HL-60 (cell line): ENCODE measurements around the gene CENPP.

ENCODE experiments used
- DNase-seq, 2 experiments: peaks; one replicate each; pipeline ENCODE4 v3.0.0-alpha.2; 2010 to 2020; ENCODE audit warnings: low read depth in 1 of 2, low spot score in 1 of 2
- H3K27ac ChIP-seq: fragments of 250-450 bp; sonication (Bioruptor Pico); replicated peaks from 2 replicates; pipeline ENCODE4 v1.5.1; 2020; ENCODE audit warnings: mild to moderate bottlenecking, moderate library complexity
- H3K27me3 ChIP-seq: fragments of 250-450 bp; sonication (Bioruptor Pico); 2 replicates; pipeline ENCODE4 v1.5.1; 2021; ENCODE audit warnings: mild to moderate bottlenecking, moderate library complexity; ENCODE audit not compliant: insufficient read depth, poor library complexity, severe bottlenecking
- H3K4me3 ChIP-seq: replicated peaks from 2 replicates; pipeline ENCODE4 v1.5.1; 2011; ENCODE audit warnings: mild to moderate bottlenecking, control low read depth, low read length; ENCODE audit not compliant: insufficient read depth
- GABPA ChIP-seq: IDR thresholded peaks from 2 replicates; pipeline ENCODE4 v1.6.1; 2012; ENCODE audit warnings: low read depth
- POLR2AphosphoS5 ChIP-seq: IDR thresholded peaks from 2 replicates; pipeline ENCODE4 v1.6.1; 2012; ENCODE audit warnings: low read depth
- REST ChIP-seq: IDR thresholded peaks from 2 replicates; pipeline ENCODE4 v1.6.1; 2012; ENCODE audit warnings: low read depth; ENCODE audit not compliant: insufficient replicate concordance
- SPI1 ChIP-seq: IDR thresholded peaks from 2 replicates; pipeline ENCODE4 v1.6.1; 2012; ENCODE audit warnings: low read depth, mild to moderate bottlenecking, borderline replicate concordance
- TF ChIP-seq, protein P1 (sequence below): IDR thresholded peaks from one replicate; pipeline ENCODE4 v1.5.1; 2011; ENCODE audit warnings: low read length, control low read depth, inconsistent platforms; ENCODE audit not compliant: insufficient read depth

CENPP gene

GRCh38 chr9:92324431-92324830, 1.3 kb upstream of the CENPP start:
- no peak for TF ChIP-seq POLR2AphosphoS5
- TF ChIP-seq SPI1: no peak
- TF ChIP-seq, protein P1, sequence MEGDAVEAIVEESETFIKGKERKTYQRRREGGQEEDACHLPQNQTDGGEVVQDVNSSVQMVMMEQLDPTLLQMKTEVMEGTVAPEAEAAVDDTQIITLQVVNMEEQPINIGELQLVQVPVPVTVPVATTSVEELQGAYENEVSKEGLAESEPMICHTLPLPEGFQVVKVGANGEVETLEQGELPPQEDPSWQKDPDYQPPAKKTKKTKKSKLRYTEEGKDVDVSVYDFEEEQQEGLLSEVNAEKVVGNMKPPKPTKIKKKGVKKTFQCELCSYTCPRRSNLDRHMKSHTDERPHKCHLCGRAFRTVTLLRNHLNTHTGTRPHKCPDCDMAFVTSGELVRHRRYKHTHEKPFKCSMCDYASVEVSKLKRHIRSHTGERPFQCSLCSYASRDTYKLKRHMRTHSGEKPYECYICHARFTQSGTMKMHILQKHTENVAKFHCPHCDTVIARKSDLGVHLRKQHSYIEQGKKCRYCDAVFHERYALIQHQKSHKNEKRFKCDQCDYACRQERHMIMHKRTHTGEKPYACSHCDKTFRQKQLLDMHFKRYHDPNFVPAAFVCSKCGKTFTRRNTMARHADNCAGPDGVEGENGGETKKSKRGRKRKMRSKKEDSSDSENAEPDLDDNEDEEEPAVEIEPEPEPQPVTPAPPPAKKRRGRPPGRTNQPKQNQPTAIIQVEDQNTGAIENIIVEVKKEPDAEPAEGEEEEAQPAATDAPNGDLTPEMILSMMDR: no peak
- TF ChIP-seq REST: no peak
- TF ChIP-seq GABPA: no peak
- Histone ChIP-seq H3K27ac (peak overlapping the region; percentile 100), H3K27me3 (no peaks in the 10 kb centered on the region), H3K4me3 (peak overlapping the region; percentile 84)
- DNase-seq: peak in 1 of 2 experiments; percentile 24

GRCh38 chr9:92324889-92325268, 874 bp upstream of the CENPP start:
- DNase-seq: no peak
- Histone ChIP-seq H3K27me3 (no peaks in the 10 kb centered on the region), H3K27ac (peak overlapping the region; percentile 100), H3K4me3 (peak overlapping the region; percentile 84)
- TF ChIP-seq GABPA (no peak), REST (no peak), SPI1 (no peak), POLR2AphosphoS5 (no peak)
- TF ChIP-seq, protein P1: no peak

GRCh38 chr9:92325991-92326500, 293 bp downstream of the CENPP start:
- DNase-seq: peak in 1 of 2 experiments; percentile 53
- Histone ChIP-seq H3K27me3 (no peaks in the 10 kb centered on the region), H3K27ac (peak overlapping the region; percentile 100), H3K4me3 (peak overlapping the region; percentile 84)
- TF ChIP-seq SPI1: peak; percentile 52; the same call in 1 of the 2 replicates
- no peak for TF ChIP-seq GABPA

GRCh38 chr9:92327283-92327850, 1.6 kb downstream of the CENPP start:
- Histone ChIP-seq H3K4me3 (peak overlapping the region; percentile 84), H3K27ac (no peak overlapping the region)

More at GRCh38 chr9:92327283-92327850, 1.6 kb downstream of the CENPP start:
- H3K27me3 ChIP-seq: no peaks in the 10 kb centered on the region
- DNase-seq: no peak
- TF ChIP-seq SPI1 (no peak), REST (no peak), GABPA (no peak), POLR2AphosphoS5 (no peak)
- TF ChIP-seq, protein P1: no peak
